NT2/D1 (cell line): ENCODE measurements around the gene AHCYL2.

Source experiments
- SUZ12 ChIP-seq: IDR thresholded peaks from 2 replicates; pipeline ENCODE4 v1.6.1; 2011; ENCODE audit not compliant: insufficient read length, insufficient read depth; ENCODE audit errors: extremely low read depth
- YY1 ChIP-seq: IDR thresholded peaks from 2 replicates; pipeline ENCODE4 v1.6.1; 2011; ENCODE audit not compliant: insufficient read length, insufficient read depth

GRCh38 chr7:129436335-129436923 lies 211.6 kb downstream of the AHCYL2 start:
- TF ChIP-seq YY1: no peak
- TF ChIP-seq SUZ12: no peak
